ENCODE data around the gene RSU1.

RSU1 gene

DNA sequence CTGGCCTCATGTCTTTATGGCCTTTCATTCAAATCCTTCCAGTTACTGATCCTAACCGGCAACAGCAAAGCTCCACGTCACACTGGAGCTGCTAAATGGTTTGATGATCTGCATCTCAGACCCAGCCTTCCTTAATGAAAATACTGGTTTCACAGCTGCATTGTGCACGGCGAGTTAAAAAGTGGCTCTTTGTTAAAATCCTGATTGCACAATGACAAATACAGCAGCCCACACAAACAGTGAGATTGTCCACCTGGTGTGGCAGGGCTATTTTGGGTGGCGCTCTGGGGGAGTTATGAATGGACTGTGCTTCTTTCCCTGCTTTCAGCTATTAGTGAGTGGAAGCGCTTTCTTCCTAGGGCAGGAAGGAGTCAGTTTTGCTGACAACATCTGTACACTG lies 232.1 kb downstream of the RSU1 start:
- DNase-seq: no peak

DNA sequence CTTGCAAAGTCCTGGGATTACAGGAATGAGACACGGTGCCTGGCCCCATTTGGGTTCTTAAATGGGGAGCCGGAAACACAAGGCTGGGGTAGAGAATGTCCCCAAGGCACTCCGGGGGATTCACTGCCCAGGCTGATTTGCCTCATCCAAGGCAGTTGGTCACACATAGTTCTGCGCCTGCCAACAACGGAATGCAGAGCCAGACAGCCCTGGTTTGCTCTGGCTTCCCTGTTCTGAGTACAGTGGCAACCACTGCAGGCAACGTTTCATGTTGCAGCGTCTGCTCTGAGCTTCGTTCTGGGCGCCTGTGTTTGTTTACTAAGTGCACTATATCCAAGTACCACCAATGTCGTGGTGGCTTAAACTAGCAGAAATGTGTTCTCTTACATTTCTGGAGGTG lies 233.8 kb downstream of the RSU1 start:
- peak; percentile 11 for DNase-seq

DNA sequence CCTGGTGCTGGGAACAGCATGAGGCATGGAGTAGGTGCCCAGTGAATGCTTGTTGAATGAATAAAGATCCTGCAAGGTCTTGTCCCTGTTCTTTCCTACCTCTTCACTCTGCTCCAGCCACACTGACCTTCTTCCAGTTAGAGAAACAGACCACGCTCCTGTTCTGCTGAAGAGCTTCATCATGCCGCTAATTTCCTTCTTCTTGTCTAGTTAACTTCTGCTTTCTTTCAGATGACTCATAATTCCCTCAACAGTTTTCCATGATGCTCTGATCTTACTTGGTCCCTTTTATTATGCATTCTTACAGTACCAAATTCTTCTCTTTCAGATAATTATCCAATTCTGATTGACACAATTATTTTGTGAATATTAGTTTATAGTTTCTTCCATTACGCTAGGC lies 236.0 kb downstream of the RSU1 start:
- DNase-seq: no peak

DNA sequence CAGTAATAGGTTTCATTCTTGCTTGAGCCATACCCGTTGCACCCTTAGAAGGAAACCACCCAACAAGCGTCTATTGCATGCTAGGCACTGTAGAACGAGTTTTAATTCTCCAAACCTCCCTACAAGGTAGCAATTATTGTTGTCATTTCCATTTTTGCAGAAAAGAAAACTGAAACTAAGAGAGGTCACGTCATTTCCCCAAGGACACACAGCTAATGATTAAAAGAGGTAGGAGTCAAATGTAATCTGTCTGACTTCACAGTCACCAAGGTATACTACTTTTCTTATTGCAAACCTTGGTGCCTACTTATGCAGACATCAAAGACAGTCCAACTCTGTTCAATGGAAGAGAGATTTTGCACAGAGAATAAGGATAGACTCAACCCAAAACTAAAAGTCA lies 246.5 kb downstream of the RSU1 start:
- DNase-seq: no peak

DNA sequence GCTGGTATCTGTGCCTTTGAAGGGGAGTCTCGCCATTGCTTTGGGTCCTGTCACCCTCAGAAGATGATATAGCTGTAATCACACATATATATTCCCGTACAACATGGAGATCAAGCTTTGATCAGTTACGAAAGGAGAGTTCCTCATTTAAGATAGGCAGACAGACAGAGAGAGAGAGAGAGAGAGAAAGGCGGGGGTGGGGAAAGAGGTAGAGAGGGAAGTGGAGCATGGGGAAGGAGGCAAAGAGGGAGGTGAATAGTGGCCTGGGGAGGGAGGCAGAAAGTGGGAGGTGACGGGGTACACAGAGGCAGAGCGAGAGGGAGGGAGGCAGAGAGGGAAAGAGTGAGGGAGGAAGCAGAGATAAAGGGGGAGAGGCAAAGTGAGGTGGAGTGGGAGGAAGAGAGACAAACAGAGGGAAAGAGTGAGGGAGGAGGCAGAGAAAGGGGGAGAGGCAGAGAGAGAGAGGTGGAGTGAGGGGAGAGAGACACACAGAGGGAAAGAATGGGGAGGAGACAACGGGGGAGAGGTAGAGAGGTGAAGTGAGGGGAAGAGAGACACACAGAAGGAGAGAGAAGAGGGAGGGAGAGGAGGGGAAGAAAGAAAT lies 250.9 kb downstream of the RSU1 start:
- no peak for DNase-seq

DNA sequence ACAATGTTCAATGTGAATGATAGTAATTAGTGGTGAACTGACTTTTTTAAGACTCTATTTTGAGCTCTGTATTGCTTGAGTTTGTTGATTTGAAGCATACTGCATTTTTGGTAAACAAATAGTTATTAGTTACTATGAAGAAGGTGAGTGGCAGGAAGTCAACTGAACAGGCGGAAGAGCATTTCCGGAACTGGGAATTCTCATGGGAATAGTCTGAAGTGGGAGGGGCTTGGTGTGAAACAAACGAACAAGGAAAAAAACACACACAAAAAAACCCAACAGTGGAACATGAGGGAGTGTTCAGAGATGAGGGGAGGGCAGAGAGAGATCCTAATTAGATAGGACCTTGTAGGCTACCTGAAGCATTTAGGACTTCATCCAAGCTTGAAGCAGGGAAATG lies 251.6 kb downstream of the RSU1 start:
- DNase-seq: no peak

DNA sequence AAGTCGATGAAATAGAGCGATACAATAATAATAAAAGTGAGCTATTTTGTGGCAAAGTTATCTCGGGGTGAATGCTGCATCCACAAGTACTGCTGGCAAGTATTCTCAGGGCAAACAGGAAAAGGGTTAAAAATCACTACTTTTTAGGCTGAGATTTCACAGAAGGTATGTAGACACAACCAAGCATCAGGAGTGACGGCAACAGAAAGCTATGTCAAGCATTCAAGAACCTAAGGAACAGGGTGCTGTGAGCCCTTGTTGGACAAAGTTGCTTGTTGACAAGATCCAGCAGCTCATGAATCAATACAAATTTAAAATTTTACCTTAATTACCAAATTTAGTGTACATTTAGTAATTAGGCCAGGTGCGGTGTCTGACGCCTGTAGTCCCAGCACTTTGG lies 254.3 kb downstream of the RSU1 start:
- DNase-seq: no peak

DNA sequence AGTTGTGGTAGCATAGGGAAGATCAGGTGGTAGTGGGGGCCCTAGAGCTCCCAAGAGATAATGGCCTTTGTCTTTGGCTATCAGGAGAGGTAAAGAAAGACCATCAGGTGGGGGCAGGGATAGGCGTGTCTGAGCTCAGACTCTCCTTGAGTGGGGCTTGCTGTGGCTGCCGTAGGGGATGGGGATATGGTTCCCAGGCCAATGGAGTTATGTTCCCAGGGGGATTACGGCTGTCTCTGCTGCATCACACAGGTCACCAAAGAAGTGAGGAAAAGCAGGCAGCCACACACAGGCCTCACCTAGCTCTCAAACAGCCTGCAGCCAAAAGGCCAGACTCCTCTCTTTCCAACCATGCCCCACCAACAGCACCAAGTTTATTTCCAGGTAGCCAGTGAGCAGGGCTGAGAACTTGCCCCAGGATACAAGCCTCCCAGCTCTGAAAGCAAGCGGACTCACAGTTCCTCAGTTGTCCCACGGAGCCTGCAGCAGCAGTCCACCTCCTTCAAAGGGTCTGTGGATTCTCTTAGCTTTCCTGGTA lies 257.9 kb downstream of the RSU1 start:
- DNase-seq: no peak

DNA sequence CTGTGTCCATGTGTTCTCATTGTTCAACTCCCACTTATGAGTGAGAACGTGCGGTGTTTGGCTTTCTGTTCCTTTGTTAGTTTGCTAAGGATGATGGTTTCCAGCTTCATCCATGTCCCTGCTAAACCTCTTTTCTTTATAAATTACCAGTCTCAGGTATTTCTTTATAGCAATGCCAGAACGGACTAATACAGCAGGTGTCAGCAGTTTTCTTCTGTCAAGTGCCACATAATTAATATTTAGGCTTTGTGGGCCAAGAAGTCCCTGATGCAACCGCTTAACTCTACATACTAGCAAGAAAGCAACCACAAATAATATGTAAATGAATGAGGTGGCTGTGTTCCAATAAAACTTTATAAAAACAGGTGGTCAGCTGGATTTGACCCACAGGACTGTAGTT lies 269.3 kb downstream of the RSU1 start:
- DNase-seq: no peak

DNA sequence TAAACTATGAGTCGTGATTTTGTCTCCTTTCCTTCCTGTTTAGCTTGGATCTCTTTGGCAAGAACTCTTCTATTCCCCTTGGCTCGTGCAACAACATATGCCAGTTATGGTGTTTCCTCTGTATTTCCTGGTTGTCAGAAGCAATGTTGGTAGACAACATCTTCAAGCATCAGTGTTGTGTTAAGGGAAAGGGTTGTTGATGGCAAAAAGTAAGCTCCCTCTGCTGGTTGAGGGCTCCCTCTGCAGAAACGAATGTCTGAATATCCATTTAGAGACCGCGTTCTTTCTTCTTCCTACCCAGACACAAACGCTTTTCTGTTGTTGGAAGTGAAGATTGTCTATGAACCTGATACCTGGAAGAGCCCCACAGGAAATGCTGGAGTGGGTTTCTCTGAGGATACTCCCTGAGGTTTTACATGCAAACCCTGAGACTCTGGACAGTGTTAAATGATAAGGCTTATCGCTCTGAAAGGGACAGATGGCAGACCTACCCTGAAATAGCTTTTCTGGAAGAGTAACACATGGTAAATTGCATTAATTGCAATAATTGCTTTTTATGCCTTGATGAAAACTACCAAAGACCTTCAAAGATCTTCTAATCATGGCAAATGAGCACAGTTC lies 272.0 kb downstream of the RSU1 start:
- DNase-seq: peak; percentile 2

DNA sequence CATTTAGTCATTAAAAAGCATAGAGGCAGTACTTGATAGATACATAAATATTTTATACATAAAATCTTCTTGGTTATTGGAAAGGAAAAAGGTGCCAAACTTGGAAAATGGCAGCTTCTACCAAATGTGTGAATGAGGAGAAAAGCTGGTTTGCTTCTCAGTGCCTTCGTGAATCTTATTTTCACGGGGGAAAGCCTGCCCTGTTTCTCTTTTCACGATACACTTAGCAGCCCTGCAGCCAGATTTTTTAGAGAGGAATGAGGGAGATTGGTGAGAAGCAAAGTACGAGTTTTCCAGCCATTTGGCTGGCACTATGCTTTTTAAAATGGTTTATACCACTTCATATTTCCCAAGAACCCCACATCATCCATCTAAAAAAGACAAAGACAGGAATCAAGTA lies 272.6 kb downstream of the RSU1 start:
- no peak for DNase-seq

DNA sequence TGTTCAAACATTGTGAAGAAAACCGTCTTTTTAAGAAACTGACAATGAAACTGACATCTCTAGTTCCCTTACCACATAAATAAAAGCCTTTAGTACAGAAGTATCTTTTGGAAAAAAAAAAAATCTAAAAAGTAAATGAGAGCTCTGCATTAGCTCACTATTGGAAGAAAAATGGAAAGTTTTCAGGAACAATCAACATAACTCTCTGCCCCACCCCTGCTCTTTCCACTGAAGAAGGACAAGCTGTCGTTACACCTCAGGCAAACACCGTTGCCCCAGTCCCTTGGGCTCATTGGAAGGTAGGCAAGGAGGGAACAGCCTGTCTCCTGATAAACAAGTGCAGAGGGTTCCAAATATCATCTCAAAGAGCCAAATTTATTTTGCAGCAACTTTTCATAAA lies 273.1 kb downstream of the RSU1 start:
- DNase-seq: no peak

All from NCI-H2029 treated with DMSO at 0.1 percent for 48 hours (cell line).